SK-N-SH treated with all-trans-retinoic acid at 6 μM for 48 hours (cell line): Measurements from ENCODE around the gene DCDC1.

Source experiments
- BACH2 ChIP-seq: fragments of 250-450 bp; sonication (Bioruptor Pico); IDR thresholded peaks from 2 replicates; pipeline ENCODE4 v1.9.0; 2021; ENCODE audit warnings: mild to moderate bottlenecking, borderline replicate concordance
- SNAI2 ChIP-seq: fragments of 250-450 bp; sonication (Bioruptor Pico); IDR thresholded peaks from 2 replicates; pipeline ENCODE4 v1.5.0; 2020; ENCODE audit warnings: mild to moderate bottlenecking, moderate library complexity
- TCF4 ChIP-seq: fragments of 250-450 bp; sonication (Bioruptor Pico); IDR thresholded peaks from 2 replicates; pipeline ENCODE4 v1.8.0; 2021; ENCODE audit warnings: mild to moderate bottlenecking, moderate library complexity, borderline replicate concordance

GRCh38 chr11:31246451-31247165, 122.9 kb downstream of the DCDC1 start:
- TF ChIP-seq TCF4 (CRISPR knock-in tag): no peak
- no peak for TF ChIP-seq BACH2 (CRISPR knock-in tag)
- TF ChIP-seq SNAI2 (CRISPR knock-in tag): no peak
